AG04449 (cell line): ENCODE results near the gene SIGLECL1.
"Not testable (repeated sequence)": the region's sequence is repeated elsewhere in the genome, so short reads cannot be mapped to it uniquely, and the experiment has no call there.

ENCODE experiments used
- CTCF ChIA-PET: fragments of 350-600 bp; formaldehyde crosslinking; extraction: SDS; loops from one replicate; lab custom pipeline; 2021; ENCODE audit warnings: antibody characterized with exemption; lab: Yijun Ruan, JAX
- POLR2A ChIA-PET: fragments of 400-600, 350-600 bp; formaldehyde crosslinking; extraction: SDS; loops from one replicate; lab custom pipeline; 2020; ENCODE audit warnings: antibody characterized with exemption, inconsistent platforms; lab: Yijun Ruan, JAX
- DNase-seq: peaks from one replicate; pipeline ENCODE4 v3.0.0-alpha.2; 2010; ENCODE audit warnings: low read depth, low spot score
- H3K4me3 ChIP-seq: 2 replicates; pipeline ENCODE4 v1.5.1; 2011; ENCODE audit warnings: low read depth, mild to moderate bottlenecking, control low read depth, low read length
- CTCF ChIP-seq: IDR thresholded peaks from one replicate; pipeline ENCODE4 v1.5.1; 2011; ENCODE audit warnings: mild to moderate bottlenecking, moderate library complexity, low read length, control low read depth, inconsistent platforms; ENCODE audit not compliant: insufficient read depth; ENCODE audit errors: missing control alignments

The SIGLECL1 gene

DNA sequence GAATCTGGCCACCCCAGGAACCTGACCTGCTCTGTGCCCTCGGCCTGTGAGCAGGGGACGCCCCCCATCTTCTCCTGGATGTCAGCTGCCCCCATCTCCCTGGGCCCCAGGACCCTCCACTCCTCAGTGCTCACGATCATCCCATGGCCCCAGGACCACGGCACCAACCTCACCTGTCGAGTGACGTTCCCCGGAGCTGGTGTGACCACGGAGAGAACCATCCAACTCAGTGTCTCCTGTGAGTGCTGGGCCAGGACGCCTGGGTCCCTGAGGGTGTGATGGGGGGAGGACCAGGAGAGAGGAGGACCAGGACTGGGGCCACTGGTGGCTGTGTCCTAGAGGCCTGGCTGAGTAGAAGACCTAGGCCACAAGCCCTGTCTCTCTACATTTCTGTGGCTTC, 39.0 kb upstream of the SIGLECL1 start:
- no peak overlapping the region for H3K4me3 ChIP-seq
- DNase-seq = no peak
- POLR2A ChIA-PET = no interaction called here
- TF ChIP-seq CTCF = no peak
- CTCF ChIA-PET = no interaction called here

DNA sequence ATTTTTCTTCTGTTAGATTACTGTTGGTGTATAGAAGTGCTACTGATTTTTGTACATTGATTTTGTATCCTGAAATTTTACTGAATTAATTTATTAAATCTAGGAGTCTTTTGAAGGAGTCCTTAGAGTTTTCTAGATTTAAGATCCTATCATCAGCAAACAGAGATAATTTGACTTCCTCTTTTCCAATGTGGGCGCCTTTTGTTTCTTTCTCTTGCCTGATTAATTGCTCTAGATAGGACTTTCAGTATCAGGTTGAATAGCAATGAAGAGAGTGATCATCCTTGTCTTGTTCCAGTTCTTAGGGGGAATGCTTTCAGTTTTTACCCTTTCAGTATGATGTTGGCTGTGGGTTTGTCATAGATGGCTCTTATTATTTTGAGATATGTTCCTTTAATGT, 31.6 kb upstream of the SIGLECL1 start:
- POLR2A ChIA-PET = no interaction called here
- TF ChIP-seq CTCF = no peak
- CTCF ChIA-PET = no interaction called here
- DNase-seq = no peak
- H3K4me3 ChIP-seq = no peak overlapping the region

DNA sequence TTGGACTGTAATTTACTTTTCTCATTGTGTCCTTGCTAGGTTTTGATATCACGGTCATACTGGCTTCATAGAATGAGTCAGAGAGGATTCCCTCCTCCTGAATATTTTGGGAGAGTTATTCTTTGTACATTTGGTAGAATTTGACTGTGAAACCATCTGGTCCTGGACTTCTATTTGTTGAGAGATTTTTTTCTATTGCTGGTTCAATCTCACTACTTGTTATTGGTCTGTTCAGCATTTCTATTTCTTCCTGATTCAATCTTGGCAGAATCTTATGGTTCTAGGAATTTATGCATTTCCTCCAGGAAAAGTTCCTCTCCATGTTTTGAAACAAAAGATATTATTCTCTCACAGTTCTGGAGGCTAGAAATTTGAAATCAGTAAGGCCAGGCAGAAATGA, 30.9 kb upstream of the SIGLECL1 start:
- CTCF ChIA-PET = no interaction called here
- no peak for TF ChIP-seq CTCF
- DNase-seq = no peak
- POLR2A ChIA-PET = no interaction called here
- no peak overlapping the region for H3K4me3 ChIP-seq

DNA sequence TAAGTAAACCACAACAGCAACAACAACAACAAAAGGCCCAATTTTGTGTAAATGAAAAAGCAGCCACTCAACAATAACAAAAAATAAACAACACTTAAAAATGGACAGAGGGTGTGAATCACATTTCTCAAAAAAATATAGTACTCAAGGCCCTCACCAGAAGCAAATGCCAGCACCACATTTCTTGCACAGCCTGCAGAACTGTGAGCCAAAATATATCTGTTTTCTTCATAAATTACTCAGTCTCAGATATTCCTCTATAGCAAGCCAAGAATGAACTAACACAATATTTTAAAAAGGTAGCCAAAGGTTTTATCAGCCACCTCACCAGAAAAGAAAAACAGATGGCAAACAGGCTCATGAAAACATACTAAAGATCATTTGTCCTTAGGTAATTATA, 29.9 kb upstream of the SIGLECL1 start:
- TF ChIP-seq CTCF = no peak
- H3K4me3 ChIP-seq = no peak overlapping the region
- CTCF ChIA-PET = no interaction called here
- DNase-seq = no peak
- POLR2A ChIA-PET = no interaction called here

DNA sequence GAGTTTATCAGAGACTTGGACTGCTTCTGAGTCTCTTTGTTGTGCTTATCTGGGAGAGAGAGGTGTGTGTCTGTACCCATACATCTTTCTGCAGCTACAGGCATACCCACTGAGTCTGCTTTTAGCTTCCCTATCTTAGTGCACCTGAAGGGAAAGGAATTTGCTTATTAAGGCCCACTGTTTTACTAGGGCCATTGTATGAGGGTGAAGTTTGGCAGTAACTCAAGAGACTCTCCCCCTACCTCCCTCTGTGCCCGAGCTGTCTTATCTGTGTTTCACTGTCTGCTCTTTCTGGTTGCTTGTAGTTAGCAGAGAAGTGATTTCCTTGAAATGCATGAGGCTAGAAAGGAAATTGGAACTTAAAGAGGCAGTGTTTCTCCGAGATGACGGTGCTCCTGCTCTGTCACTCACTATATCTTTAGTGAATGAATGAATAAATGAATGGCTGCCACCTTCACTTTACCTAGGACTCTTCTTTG, 26.7 kb upstream of the SIGLECL1 start:
- POLR2A ChIA-PET = no interaction called here

GRCh38 chr19:51224898-51225393, 25.9 kb upstream of the SIGLECL1 start, which contains the start of gene CD33:
TSS of gene CD33 (plus strand) at chr19:51225080. CDS start at chr19:51225119, 39 bp downstream.
- CTCF ChIA-PET, DNase-seq, POLR2A ChIA-PET, H3K4me3 ChIP-seq: not testable (repeated sequence)

More for the DNA sequence above, 26.7 kb upstream of the SIGLECL1 start:
- no peak for DNase-seq
- no peak overlapping the region for H3K4me3 ChIP-seq
- no peak for TF ChIP-seq CTCF
- CTCF ChIA-PET = no interaction called here

- H3K4me3 ChIP-seq = no peak overlapping the region
- DNase-seq = no peak
- CTCF ChIA-PET = no interaction called here
- POLR2A ChIA-PET = no interaction called here
- TF ChIP-seq CTCF = no peak
Measured at GRCh38 chr19:51226067-51226466, 24.8 kb upstream of the SIGLECL1 start.
